ENCODE results near the gene TNFAIP2.

- TF ChIP-seq POLR2A (IDR thresholded peaks at IDR 0.05) (no peak), CTCF (IDR thresholded peaks at IDR 0.05 in 4 of 5, conservative IDR thresholded peaks at IDR 0.05 in 1 of 5) (no peak)
These were observed 4.1 kb downstream of the TNFAIP2 start for GRCh38 chr14:103127356-103127755.
